ENCODE measurements around the gene TESMIN.
A peak's percentile ranks its signal among the peaks of the same experiment; 100 is the strongest.

TESMIN gene

GRCh38 chr11:68680541-68681231 lies 70.6 kb downstream of the TESMIN start:
- no peak for DNase-seq

- DNase-seq: no peak
Measured at GRCh38 chr11:68678031-68678441, 73.3 kb downstream of the TESMIN start.

GRCh38 chr11:68677432-68677831 lies 73.9 kb downstream of the TESMIN start:
- no peak for DNase-seq

GRCh38 chr11:68674461-68674860 lies 76.9 kb downstream of the TESMIN start:
- DNase-seq: no peak

- DNase-seq: no peak
Measured at GRCh38 chr11:68673991-68674390, 77.3 kb downstream of the TESMIN start.

- no peak for DNase-seq
Measured at GRCh38 chr11:68673306-68673945, 77.9 kb downstream of the TESMIN start.

- DNase-seq: no peak
Measured at GRCh38 chr11:68670208-68670992, 80.9 kb downstream of the TESMIN start.

GRCh38 chr11:68669301-68670090 lies 81.8 kb downstream of the TESMIN start:
- DNase-seq: no peak

- no peak for DNase-seq
Measured at GRCh38 chr11:68667511-68668500, 83.5 kb downstream of the TESMIN start.

GRCh38 chr11:68666849-68667248 lies 84.5 kb downstream of the TESMIN start:
- DNase-seq: no peak

GRCh38 chr11:68665436-68665835 lies 85.9 kb downstream of the TESMIN start:
- no peak for DNase-seq

GRCh38 chr11:68664906-68665305 lies 86.4 kb downstream of the TESMIN start:
- DNase-seq: no peak

GRCh38 chr11:68664141-68664540 lies 87.2 kb downstream of the TESMIN start:
- no peak for DNase-seq

- no peak for DNase-seq
Measured at GRCh38 chr11:68663482-68664010, 87.8 kb downstream of the TESMIN start.

GRCh38 chr11:68661697-68662603 lies 89.4 kb downstream of the TESMIN start:
- no peak for DNase-seq

GRCh38 chr11:68661014-68661413 lies 90.3 kb downstream of the TESMIN start:
- DNase-seq: no peak

GRCh38 chr11:68660066-68660810 lies 91.1 kb downstream of the TESMIN start:
- no peak for DNase-seq

GRCh38 chr11:68659158-68659921 lies 92.0 kb downstream of the TESMIN start:
- DNase-seq: peak; percentile 91

GRCh38 chr11:68658661-68659060 lies 92.7 kb downstream of the TESMIN start:
- DNase-seq: no peak

Measured in NCI-H2107 (cell line).